ENCODE results near the gene UNC13B.
A peak's percentile ranks its signal among the peaks of the same experiment; 100 is the strongest.
"Not testable (repeated sequence)": the region's sequence is repeated elsewhere in the genome, so short reads cannot be mapped to it uniquely, and the experiment has no call there.

Gene UNC13B

DNA sequence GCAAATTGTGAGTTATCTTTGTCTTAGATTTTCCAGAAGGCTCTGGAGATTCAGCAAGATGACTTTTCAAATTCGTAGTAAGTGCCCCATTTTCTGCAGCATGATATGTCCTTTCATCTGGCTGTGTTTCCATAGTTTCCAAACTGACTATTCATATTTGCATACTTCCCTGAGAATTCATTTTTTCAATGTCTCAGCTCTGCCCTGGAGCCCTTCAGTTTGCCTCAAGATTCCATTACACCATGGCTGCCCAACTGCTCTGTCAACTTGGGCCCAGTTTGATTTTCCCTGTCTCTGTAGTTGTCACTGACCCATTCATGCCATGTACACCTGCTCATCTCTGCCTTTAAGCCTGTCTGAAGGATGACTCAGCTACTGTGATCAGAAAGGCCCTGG is 233.9 kb downstream of the UNC13B start:
- no peak for DNase-seq

DNA sequence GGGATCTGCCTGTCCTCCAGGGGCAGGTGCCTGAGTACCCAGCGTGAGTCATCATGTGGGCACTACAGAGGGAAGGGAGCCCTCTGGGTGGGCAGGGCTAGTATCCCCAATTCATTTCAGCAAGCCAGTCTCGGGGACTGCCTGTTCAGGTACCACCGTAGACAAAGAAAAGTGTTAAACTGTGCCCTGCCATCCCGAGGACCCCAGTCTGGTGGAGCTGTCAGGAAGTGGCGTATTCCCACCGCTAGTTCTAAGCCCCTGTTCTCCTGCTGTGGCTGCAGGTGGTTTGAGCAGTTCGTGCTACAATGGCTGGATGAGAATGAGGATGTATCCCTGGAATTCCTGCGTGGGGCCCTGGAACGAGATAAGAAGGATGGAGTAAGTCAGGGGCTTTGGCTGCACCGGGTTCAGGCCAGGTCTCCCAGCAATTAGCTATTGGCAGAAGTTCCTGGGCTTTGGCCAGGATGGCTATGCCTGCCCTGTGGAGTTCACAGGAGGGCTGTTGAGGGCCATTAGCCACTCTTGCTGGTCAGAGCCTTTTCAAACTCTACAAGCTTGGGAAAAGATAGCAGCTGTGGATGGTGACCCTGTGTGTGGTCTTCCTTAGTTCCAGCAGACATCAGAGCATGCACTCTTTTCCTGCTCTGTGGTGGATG is 234.9 kb downstream of the UNC13B start:
- DNase-seq, result no peak

DNA sequence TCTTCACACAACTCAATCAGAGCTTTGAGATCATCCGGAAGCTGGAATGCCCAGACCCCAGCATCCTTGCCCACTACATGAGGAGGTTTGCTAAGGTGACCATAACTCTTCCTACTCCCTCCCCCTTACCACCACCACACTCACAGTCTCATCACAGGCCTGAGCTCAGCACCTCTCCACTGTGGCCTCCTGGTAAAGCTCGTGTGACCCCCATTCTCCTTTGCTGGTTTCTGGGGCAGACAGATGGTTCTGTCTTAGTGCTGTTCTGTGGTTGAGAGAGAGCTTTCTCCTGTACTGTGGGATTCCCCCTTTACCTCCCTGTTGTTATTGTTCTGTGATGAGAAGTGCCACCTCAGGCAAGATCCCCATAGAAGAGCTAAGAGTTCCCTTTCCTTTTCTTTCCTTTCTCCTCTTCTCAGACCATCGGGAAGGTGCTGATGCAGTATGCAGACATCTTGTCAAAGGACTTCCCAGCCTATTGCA is 235.4 kb downstream of the UNC13B start:
- no peak for DNase-seq

DNA sequence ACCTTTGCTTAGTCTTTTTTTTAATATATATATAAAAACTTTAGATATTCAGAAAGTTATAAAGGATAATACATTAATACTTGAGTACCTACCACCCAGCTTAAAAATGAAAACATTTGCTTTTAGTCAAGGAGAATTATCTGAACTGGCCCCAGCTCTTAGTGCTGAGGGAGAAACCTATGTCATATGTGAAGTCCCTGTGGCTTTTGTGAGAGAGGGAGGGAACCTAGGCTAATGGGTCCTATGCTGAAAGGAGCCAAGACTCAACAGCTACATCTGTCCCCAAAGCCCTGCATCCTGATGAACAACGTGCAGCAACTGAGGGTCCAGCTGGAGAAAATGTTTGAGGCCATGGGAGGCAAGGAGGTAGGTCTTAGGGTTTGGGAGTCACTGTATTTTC is 236.1 kb downstream of the UNC13B start:
- no peak for DNase-seq

DNA sequence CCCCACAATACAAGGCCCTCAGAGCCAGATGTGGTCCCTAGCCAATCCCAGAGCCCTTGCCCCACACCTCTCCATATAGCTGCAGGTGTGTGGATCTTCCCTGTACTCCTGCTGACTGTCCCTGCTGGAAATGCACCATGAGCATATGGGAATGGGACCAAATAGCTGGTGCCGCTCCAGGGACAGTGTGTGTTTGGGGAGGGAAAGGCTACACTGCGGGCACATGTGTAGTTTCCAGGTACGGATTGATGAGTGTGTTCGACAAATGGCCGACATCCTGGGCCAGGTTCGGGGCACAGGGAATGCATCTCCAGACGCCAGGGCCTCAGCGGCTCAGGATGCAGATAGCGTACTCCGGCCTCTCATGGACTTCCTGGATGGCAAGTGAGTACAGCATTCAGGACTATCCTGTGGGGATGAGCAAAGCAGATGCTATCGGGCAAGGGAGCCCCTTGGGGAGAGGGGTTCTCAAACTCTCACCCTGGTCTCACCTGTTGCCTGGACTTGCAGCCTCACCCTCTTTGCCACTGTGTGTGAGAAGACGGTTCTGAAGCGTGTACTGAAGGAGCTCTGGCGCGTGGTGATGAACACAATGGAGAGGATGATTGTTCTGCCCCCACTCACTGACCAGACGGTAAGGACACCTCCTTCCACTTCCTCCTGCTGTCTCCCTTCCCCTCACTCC is 237.0 kb downstream of the UNC13B start:
- DNase-seq, result no peak

DNA sequence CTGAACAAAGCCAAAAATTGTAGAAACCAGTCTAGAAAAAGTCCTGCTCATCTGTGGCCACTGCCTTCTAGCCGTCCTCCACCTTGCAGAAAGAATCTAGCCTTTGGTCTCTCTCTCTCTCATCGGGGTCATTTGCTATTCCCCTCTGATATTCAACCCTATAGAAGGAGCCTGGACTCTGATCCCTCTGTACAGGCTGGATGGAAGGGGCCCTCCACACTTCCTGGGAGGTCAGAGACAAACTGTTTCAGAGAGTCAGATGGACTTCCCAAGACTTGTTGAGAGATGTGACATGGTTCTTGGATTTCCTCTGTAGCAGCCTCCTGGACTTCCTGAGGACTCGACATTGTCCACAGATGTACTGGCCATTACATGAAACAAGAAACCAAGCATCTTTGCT is 243.1 kb downstream of the UNC13B start:
- no peak for DNase-seq

DNA sequence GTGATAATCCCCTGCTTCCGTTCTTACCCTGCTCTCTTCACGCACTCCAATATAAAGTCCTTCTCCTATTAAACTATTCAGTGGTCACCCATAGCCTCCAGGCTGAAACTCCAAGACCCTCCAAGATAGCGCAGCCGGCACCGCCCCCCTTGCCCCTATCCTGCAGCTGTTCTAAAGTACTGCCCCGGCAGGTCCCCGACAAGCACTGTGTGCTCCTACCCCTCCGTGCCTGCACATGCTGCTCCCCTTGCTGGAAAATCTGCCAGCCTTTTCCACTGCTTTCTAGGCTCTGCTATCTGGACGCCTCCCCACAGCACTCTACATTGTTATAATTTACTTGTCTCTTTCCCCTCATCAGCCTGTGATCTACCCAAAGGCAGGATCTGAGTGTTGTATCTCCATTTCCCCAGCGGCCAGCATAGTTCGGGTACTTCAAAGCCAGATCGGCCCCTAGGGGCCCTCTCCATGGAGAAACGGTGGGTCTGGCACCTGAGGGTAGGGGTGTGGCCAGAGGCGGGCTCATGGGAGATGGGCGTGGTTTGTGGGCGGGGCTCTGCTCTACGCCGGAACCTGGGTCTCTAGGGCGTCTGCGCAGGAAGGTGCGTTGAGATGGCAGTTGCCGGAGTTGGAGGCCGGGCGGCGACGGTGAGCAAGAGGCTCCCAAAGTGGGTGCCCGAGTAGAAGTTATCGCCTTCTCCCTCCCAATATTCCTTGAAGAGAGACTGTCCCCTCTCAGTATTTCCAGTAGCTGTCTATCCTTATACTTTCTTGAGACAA is 244.6 kb downstream of the UNC13B start:
- peak; percentile 66 for DNase-seq

DNA sequence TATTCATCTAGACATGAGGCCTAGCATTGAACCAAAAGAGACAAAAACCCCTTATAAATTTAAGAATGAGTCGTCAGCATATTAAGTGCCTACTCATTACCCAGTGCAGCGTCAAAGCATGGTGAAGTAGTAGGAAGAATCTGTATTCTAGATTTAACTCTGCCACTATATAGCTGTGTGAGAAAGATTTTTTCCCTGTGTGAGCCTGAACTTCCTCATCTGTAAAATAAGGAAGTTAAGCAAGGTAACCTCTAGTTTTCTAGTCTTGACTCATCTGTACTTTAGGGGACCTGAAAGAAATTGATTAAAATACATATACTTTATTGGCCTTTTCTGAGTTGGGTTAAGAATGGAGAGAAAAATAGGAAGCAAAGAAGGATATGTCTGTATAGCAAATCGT is 246.0 kb downstream of the UNC13B start:
- DNase-seq, result no peak

DNA sequence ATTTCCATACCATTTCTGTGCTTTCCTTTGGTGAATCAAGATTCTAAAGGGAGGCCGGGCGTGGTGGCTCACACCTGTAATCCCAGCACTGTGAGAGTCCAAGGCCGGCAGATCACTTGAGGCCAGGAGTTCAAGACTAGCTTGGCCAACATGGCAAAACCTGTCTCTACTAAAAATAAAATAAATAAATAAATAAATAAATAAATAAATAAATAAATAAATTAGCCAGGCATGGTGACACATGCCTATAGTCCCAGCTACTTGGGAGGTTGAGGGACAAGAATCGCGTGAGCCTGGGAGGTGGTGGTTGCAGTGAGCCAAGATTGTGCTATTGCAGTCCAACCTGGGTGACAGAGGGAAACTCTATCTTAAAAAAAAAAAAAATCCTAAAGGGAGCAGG is 247.6 kb downstream of the UNC13B start:
- DNase-seq, result not testable (repeated sequence)

DNA sequence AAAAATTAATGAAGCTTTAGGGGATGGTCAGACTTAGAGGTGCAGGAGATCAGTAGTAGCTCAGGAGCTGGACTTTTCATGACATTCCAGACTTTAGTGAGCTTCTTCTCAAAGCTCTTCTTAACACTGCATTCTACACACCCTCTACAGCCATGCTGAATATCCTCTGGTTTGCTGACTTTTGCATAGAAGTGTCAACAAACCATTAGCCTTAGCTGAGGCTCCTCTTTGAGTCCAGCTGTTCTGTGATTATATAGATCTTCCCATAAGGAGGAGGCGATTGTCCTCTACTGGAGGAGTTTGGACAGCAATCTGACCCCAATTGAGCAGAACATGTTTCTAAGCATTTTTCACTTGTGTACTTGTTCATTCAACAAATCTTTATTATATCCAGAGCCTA is 253.1 kb downstream of the UNC13B start:
- no peak for DNase-seq

DNA sequence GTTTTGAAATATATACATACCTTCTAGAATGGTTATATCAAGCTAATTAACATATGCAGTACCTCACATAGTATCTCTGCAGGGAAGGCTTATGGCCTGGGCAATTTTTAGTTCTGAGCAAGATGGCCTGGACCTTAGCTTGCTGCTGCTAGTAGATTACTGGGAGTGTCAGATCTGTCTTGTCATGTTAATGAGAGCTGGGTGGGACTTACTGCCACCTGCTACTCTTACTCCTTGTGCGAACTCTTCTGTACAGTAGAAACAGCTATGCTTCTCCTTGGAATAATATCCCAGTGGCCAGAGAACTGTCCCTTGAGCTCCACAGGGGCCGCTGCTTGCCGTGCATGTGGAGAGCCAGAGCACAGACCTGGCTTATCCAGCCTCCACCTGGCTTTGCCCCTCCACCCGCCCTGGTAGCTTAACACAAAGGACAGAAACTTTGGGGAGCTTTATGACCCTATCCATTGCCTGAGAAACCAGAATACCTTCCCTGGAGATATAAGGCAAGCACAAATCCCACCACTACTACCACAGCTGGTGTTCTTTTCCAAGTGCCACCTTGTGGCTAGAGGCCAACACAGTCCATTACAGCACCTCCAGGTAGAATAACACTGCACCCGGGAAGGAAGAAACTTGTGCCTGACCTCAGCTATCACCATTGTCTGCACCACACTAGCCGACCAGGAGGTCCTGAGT is 253.7 kb downstream of the UNC13B start:
- DNase-seq, result no peak

DNA sequence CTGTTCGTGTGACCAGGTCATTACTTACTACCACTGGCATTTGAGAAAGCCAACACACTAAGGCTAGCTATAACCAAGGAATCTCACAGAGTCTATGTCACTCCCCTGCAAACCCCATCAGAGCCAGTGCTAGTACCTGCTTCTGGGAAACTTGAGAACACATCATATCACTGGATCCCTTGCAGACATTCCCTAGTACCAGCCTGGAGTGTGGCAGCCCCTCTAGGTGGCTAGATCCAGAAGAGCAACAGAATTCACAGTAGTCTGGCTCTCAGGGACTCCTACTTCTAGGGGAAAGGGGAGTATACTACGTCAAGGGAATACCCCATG is 254.3 kb downstream of the UNC13B start:
- no peak for DNase-seq

DNA sequence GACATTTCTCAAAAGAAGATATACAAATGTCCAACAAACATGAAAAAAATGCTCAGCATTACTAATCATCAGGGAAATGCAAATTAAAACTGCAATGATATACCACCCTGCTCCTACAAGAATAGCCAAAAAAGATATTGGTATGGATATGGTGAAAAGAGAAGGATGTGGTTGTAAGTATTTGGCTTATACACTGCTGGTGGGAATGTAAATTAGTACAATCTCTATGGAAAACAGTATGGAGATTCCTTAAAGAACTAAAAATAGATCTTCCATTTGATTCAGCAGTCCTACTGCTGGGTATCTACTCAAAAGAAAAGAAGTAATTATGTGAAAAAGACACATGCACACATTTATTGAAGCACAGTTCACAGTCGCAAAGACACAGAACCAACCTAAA is 260.5 kb downstream of the UNC13B start:
- DNase-seq, result no peak

DNA sequence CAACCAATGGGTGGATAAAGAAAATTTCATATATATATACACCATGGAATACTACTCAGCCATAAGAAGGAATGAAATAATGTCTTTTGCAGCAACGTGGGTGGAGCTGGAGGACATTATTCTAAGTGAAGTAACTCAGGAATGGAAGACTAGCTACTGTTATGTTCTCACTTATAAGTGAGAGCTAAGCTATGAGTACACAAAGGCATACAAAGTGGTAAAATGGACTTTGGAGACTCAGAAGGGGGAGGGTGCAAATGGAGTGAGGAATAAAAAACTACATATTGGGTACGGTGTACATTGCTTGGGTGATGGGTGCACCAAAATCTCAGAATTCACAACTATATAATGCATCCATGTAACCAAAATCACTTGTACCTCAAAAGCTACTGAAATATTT is 260.9 kb downstream of the UNC13B start:
- no peak for DNase-seq

DNA sequence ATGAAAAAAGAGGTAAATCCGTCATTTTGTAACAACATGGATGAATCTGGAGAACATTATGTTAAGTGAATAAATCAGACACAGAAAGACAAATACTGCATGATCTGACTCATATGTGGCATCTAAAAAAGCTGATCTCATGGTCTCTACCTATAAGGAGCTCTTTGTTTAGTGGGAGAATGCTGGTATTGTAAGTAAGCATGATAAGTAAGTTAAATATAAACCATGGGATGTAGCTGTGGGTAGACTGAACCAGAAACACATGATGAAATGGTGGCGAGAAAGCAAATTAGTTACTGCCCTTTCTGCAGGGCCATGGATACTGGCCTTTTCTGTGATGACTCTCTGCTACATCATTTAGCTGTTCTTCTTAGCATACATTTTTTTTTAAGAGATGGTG is 261.7 kb downstream of the UNC13B start:
- DNase-seq, result no peak

DNA sequence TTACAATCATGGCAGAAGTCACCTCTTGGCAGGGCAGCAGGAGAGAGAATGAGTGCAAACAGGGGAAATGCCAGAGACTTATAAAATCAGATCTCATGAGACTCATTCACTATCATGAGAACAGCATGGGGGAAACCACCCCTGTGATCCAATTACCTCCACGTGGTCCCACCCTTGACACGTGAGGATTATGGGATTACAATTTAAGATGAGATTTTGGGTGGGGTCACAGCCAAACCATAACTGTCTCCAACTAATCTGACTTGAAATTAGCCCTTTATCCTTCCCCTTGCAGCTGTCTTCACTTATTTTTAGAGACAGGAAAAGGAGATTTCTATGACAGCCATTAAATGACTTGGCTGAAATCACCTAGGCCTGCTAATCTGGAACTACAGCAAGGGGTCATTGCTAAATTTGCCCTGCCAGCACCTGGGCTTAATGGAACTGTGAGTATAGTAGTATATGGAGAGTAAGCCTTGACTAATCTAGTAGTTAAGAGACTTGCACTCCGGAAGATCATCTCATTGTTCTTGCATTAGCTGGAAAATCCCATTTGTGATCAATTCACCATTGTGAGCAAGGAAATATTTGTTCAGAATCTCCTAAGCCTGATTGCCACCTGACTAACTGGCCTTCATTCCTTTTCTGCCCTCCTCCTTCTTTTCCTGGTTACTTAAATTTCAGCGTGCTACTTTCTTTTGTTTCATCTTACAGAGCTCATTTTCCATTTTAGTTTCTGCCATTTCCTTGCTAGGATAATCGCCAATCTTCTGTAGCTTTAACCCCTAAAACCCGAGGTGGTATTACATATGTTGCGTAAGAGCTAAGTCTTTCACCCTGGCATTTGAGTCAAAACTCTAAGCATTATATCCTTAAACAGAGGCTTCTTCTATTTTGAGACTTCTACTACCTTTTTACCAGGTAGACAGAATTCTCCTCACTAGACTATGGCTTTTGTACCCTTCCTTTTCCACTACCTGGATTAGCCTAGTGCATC is 262.8 kb downstream of the UNC13B start:
- DNase-seq, result no peak

DNA sequence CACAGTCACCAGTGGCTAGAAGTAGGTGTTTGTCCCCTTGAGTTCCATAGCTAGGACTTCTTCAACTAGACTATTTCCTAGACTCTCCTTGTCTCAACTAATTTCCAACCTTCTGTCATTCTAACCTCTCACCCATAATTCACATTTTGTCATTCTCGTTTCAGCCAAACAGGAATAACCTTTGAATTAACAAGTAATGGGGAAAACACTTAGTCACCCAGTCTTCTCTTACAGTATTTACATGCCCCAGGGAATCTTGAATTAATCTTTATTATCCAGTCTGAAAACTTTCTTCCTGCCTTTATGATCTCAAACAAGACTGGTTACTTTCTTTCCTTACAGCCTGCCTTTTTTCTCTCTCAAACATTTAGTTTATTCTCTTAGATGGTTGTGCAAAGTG is 264.8 kb downstream of the UNC13B start:
- no peak for DNase-seq

DNA sequence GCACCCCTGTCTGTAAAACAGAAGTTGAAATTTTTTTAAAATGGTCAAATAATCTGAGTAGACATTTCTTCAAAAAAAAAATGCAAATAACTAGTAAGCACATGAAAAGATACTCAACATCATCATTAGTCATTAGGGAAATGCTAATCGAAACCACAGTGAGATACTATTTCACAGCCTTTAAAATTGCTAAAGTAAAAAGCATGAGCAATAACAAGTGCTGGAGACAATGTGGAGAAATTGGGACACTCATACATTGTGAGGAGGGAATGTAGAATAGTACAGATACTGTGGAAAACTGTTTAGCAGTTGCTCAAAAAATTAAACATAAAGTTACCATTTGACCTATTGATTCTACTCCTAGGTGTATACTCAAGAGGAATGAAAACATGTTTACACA is 269.7 kb downstream of the UNC13B start:
- no peak for DNase-seq

DNA sequence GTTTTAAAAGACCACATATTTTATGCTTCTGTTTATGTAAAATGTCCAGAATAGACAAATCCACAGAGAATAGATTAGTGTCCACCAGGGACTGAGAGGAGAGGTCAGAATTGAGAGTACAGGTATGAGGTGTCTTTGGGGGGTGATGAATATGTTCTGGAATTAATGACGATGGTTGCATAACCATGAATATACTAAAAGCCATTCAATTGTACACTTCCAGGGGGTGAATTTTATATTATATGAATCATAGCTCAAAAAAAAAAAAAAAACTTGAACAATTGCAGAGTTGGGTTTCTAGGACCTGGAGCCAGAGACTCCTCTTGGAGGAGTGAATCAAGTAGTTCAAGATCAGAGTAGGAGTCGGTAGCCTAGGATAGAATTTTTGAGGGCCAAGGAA is 270.3 kb downstream of the UNC13B start:
- no peak for DNase-seq

DNA sequence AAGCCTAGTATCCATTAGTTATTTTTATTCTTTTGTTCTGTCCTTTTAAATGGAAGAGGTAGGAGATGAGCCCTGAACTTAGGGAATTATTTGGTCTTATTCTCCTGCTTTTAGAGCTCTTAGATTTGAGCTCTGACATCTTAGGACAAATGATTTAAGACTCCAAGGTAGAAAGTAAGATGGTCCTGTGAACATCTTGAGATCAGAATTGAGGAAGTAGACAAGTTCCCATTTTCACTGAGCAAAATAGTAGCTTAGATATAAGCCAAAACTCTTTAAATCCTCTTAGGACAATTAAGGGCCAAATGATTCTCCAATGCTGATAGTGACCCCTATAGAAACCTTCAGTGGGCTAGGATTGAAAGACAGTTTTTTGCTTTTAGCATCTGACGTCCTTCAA is 275.1 kb downstream of the UNC13B start:
- no peak for DNase-seq

DNA sequence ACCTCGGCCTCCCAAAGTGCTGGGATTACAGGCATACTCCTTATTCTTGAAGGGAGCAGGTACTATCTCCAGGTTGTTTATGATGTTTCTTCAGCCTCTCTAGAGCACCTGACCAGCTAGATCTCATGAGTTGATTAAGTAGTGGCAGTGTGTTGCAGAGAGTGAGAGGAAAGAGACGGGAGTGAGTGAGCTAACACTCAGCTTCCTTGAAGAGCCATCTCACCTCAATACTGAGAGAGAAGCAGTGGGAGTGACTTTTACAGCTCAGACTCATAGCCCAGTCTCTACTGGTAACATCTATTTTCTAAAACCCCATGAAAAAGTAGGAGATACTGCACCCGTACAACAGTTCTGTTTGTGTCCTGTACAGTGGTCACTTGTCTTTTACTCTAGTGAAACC is 284.2 kb downstream of the UNC13B start:
- no peak for DNase-seq

DNA sequence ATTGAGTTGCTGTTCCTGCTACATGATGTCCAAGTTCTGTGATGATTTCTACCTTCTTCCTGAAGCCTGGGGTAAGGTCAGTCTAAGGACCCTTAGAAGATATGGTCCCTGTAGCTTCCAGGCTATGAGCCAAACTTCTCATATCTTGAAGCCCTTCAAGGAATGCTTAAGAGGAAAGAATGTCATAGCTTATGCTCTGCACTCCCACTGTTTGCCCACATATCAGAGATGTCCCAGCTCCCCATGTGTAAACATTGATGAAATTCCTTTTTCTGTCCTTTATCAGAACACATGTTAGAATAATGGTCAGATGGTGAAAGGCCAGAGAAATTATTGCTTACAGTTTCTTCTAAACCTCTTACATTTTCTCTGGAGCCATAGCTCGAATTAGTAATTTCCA is 286.7 kb downstream of the UNC13B start:
- DNase-seq, result no peak

Measured in stimulated activated CD8-positive, alpha-beta memory T cell treated with anti-CD3 and anti-CD28 coated beads, Interleukin-4, amount 100 ng/mL, for 48 hours (primary cell).